Left lobe of liver (tissue), 2 donors: ENCODE results near the gene RNASEH1. TPM values are rescaled to one million over a fixed set of nuclear protein-coding genes. Genes with fewer than 3 reads are reported as not detected.
"Not testable (repeated sequence)": the region's sequence is repeated elsewhere in the genome, so short reads cannot be mapped to it uniquely, and the experiment has no call there.

ENCODE experiments used
- ATAC-seq: fragments of 200-7000 bp; cut with Tn5 transposase; one replicate; pipeline ENCODE4 v1.9.1; 2020; ENCODE audit warnings: mild to moderate bottlenecking, moderate library complexity
- DNase-seq: peaks from one replicate; pipeline ENCODE4 v3.0.0-alpha.2; 2020; ENCODE audit warnings: low spot score
- total RNA-seq: library from RNA; stranded (reverse); gene quantifications from one replicate; pipeline ENCODE4 v1.2.1, GENCODE V29; 2021
- donor health status: DM: no; HTN: no; CAD: no; lungs with moderate emphysema.
- donor health status: DM: no; HTN: yes; CAD: no.

RNASEH1 gene
- total RNA-seq, 1 donor from 2014 or later = 9.5 TPM

DNA sequence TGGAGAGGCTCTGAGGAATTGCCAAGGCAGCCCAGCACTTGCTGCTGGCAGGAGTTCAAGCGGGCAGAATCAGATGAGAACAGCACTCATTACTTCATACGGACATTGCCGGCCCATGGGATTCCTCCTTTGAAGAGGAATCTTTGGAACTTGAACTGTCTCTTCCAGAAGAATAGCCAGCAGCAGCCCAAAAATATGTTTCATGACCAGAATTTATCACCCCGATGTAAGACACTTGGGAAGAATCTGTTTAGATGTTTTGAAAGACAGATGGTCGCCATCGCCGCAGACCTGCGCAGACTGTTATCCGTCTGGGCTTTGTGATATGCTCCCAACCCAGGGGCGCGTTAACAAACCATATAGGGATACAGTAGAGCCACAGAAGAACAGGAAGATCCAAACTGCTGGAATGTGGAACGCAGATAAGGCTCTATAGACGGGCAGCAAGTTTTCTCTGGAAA, 35.1 kb downstream of the RNASEH1 start:
- no peak for ATAC-seq
- DNase-seq = no peak

DNA sequence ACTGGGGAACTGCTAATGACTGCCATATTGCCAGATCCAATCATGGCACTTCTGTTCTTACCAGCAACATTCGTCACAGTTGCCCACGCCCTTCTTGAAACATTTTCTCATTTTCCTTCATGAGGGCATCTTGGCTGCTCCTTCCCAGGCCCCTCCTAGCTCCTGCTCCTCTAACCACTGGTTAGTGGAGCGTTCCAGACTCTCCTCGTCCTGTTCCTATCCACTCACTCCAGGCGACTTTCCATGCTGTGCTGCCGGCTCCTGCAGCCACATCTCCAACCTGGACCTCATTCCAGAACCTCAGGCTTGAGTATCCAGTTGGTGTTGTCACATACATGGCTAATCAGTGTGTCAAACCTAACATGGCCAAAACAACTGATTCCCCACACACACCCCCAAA, 37.5 kb downstream of the RNASEH1 start:
- ATAC-seq = no peak
- no peak for DNase-seq

DNA sequence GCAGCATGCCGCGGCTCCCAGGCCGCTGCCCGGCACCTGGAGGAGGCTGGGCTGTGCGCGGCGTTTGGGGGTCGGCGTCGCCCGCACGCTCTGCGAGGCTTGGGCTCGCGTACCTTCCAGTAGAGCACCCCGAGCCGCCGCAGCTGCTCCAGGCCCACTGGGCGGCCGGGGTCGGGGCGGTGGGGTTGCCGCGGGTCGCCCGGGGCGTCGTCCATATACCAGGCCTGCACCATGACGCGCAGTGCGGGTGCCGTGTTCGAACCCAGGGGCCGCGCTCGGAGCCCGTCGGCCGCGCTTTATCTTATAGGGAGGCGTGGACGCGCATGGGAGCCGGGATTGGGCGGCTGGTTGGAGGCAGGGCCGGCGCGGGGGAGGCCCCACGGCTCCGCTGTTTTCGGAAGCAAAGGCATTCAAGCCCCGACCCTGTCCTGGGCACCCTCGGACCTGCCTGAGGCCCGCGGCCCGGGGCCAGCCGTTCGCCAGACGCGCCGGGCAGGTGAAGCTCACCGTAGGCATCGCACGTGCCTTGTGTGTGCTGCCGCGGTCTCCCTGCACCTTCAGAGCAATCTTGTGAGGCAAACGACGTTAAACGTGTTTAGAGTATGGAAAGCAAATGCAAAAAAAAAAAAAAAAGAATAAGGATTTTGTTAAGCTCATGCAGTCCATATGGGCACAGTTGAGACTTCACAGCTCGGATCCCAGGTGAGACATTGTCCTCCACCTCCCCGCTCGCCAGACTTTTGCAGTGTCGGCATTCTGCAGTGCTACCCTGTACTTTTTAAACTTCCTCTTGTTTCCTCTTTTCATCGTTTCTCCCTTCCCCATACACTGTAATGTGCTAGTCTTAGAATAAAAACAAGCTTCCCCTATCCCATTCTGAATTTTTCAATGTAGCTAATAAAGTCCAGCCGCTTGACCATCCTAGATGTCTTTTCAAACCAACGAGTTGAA, 38.6 kb downstream of the RNASEH1 start, which contains the start of gene ADI1:
Gene ADI1 (minus strand): TSS at position 277 of the 951 bp plus-strand sequence. CDS start 44 bp downstream, at position 233.
- peak; percentile 82 for ATAC-seq

DNA sequence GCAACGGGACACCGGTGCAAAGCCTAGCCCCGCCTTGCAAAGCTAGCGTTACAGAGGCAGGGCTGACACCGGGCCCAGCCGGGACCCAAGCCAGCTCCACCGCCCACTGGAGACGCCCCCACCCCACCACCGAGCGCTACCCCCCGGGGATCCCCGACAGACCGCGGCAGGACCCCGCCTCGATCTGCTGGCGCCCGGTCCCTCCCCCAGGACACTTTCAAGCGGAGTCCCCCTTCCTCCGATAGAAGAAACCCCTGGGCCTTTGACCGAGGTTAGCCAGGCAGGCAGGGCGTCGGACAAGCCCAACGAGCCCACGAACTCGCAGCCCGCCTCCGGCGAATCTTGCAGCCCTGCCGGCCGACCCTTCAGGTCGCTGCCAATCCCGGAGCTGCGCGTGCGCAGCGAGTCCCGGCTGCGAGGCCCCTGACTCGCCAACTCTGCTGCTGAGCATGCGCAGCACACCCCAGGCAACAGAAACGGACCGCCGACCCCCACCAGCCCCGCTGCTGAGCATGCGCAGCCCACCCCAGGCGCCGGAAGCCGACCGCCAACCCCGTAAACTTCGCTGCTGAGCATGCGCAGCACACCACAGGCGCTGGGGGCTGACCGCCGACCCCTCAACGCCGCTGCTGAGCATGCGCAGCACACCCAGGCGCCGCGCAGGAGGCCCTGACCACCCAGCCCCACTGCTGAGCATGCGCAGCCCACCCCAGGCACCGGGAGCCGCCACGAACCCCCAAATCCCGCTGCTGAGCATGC, 39.5 kb downstream of the RNASEH1 start:
- DNase-seq (peak; percentile 97), ATAC-seq (peak; percentile 73)

More for the DNA sequence above, 38.6 kb downstream of the RNASEH1 start, which contains the start of gene ADI1:
- peak; percentile 95 for DNase-seq

DNA sequence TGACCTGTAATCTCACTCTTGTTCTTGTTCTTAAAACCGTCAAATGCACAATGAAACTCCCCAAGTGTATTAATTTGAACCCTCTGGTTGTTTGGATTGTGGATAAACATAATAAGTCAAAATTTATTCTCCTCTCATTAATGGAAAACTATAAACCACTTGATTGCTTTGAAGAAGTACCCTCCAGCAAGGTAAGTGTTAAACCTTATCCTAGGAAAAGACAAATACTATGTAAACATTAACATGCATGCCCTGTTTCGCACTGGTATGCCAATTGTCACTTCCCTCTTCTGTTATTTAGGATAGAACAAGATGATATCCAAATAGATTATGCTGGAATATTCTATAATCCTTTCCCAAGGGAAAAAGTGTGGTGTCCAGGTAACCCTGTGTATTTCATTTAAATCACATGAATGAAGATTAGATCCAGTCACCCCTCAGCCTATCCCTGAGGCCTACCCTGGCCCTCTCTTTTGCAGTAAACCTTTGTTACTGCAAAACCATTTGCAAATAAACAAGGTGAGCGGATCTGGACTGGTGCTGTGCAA, 40.1 kb downstream of the RNASEH1 start:
- no peak for DNase-seq

DNA sequence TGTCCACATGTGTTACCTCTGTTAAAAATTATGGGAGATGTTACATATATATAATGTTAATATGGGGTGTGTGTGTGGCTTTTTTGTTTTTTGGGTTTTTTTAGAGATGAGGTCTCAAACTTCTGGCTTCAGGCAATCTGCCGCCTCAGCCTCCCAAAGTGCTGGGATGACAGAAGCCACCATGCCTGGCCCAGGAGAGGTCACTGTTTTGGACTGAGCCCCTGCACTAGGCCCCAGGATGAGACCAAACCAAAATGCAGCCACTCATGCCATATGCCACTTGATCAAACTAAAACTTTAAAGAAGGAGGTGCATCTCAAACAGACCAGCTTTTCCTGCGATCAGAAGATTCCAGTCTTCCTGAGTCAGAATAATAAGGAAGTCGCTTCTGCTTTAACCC, 41.3 kb downstream of the RNASEH1 start:
- DNase-seq (peak; percentile 39), ATAC-seq (no peak)

More for the DNA sequence above, 40.1 kb downstream of the RNASEH1 start:
- no peak for ATAC-seq

DNA sequence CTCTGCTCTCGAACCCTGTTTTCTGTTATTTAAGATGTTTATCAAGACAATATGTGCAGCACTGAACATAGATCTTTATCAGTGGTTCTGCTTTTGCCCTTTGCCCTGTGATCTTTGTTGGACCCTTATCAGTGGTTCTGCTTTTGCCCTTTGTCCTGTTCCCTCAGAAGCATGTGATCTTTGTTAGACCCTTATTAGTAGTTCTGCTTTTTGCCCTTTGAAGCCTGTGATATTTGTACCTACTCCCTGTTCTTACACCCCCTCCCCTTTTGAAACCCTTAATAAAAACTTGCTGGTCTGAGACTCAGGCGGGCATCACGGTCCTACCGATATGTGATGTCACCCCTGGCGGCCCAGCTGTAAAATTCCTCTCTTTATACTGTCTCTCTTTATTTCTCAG, 42.7 kb downstream of the RNASEH1 start:
- peak; percentile 39 for DNase-seq

DNA sequence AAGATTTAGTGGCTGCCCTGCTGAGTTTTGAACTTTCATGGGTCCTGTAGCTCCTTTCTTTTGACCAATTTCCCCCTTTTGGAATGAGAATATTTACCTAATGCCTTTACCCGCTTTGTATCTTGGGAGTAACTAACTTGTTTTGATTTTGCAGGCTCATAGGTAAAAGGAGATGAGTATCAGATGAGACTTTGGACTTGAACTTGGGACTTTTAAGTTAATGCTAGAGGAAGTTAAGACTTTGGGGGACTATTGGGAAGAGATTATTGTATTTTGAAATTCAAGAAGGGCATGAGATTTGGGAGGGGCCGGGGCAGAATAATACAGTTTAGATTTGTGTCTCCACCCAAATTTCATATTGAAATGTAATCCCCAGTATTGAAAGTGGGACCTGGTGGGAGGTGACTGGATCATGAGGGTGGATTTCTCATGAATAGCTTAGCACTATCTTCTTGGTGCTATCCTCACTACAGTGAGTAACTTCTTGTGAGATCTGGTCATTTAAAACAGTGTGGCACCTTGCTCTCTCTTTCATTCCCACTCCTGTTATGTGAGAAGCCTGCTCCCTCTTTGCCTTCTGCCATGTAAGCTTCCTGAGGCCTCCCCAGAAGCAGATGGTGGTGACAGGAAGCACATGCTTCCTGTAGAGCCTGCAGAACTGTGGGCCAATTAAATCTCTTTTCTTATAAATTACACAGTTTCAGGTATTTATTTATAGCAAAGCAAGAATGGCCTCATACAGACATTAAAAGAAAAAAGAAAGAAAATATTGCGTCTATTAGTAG, 44.9 kb downstream of the RNASEH1 start:
- DNase-seq (peak; percentile 8), ATAC-seq (no peak)

More for the DNA sequence above, 42.7 kb downstream of the RNASEH1 start:
- ATAC-seq = not testable (repeated sequence)

DNA sequence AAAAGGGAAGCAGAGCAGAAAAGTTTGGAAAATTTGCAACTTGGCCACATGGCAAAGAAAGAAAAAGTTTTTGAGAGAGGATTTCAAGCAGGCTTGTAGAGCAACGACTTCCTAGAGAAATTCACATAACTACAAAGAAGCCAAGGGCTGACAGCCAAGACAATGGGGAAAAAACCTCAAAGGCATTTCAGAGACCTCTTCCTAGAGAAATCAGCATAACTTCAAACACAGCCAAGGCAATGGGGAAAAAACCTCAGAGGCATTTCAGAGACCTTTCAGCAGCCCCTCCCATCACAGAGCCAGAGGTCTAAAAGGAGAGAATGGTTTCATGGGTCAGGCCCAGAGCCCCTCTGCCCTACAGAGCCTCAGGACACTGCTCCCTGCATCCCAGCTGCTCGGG, 46.0 kb downstream of the RNASEH1 start:
- DNase-seq = no peak
- no peak for ATAC-seq

DNA sequence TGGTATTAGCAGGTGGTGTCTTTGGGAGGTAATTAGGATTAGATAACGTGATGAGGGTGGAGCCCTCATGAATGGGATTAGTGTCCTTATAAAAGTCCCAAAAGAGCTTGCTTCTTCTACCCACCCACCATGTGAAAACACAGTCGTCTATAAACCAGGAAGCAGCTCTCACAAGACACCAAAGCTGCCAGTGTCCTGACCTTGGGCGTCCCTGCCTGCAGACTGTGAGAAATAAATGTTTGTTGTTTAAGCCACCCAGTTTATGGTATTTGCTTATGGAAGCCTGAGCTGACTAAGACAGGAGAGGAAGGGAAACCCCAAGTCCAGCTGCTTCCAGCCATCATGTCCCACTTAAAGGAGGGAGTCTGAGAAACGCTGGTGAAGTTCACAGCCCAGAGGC, 52.4 kb downstream of the RNASEH1 start:
- DNase-seq = peak; percentile 14
- ATAC-seq = no peak

DNA sequence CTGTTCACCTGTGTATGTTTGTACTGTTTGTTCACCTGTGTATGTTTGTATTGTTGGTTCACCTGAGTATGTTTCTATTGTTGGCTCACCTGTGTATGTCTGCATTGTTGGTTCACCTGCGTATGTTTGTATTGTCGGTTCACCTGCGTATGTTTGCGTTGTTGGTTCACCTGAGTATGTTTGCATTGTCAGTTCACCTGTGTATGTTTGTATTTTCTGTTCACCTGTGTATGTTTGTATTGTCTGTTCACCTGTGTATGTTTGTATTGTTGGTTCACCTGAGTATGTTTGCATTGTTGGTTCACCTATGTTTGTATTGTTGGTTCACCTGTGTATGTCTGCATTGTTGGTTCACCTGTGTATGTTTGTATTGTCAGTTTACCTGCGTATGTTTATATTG, 53.4 kb downstream of the RNASEH1 start:
- no peak for ATAC-seq
- DNase-seq = no peak

DNA sequence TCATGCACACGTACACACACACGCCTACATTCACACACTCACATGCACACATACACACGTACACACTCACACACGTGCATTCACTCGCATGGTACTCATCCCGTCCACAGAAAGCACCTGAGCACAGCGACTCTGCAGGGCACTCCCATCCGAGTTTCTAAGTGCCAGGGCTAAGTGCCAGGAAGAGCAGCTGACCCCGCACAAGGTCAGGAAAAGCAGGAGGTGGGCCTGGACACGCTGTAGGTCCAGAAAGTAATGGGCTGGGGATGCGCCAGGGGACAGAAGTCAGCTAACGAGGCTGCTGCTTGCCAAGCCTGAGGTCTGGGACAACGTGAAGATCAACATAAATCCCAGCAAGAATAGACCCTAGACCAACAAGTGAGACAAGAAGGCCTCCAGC, 54.6 kb downstream of the RNASEH1 start:
- peak; percentile 48 for ATAC-seq
- no peak for DNase-seq

DNA sequence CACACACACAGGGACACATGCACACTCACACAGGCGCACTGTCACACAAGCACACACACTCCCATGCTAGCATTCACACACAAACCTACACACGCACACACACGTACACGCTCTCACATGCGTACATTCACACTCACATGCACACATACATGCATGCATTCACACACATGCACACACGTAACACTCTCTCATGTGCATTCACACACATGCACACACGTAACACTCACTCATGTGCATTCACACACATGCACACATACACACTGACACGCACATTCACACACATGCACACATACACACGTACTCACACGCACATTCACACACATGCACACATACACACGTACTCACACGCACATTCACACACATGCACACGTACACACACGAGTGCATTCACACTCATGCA, 55.1 kb downstream of the RNASEH1 start:
- DNase-seq (no peak), ATAC-seq (no peak)

DNA sequence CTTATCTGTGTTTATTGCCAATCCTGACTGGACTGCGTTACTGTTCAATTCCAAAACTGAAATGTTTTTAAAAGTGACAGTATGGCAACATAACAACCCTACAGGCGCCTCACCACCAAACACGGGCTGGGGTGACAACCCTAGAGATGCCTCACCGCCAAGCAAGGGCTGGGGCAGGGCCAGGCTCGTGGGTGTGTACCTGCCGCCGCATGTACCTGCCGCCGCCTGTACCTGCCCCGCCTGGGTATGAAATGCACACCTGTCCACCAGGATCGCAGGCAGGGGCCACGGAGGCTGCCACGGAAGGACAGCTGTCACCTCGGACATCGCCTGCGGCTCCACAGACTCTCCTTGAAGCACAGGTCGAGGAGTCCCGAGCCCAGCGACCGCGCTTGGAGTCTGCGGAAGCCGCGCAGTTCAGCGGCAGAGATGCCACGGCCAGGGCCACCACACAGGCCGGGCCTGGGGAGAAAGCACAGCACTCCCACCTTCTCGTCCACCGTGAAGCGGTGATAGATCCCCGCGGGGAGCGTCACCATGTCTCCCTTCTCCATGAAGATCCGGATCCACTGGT, 57.7 kb downstream of the RNASEH1 start:
- DNase-seq (peak; percentile 45), ATAC-seq (peak; percentile 31)

DNA sequence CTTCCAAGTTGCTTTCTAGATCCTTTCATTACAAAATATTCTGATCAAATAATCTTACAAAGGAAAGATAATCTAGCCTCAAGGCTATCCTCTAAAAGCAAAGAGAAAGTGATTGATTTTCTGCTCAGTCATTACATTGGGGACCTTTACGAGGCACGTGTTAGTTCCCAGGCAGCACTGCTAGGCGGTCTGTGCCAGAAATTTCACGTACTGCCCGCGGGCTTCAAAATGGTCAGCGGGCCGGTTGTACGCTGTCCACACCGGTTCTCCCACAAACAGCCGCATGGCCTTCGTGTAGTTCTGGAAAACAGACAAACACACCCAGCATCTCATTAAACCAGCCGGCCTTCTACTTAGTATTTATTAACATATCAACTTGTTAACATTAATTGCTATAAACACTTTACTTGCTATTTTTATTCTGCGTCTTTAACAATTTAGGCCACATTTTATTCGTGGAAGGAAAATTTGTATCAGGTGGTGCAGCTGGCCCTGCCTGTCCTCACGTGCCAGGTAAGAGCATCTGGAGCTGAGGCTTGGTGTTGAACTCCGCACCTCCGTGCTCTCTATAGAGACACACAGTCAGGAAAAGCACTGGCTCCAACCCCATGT, 59.2 kb downstream of the RNASEH1 start:
- no peak for ATAC-seq
- DNase-seq = peak; percentile 32

DNA sequence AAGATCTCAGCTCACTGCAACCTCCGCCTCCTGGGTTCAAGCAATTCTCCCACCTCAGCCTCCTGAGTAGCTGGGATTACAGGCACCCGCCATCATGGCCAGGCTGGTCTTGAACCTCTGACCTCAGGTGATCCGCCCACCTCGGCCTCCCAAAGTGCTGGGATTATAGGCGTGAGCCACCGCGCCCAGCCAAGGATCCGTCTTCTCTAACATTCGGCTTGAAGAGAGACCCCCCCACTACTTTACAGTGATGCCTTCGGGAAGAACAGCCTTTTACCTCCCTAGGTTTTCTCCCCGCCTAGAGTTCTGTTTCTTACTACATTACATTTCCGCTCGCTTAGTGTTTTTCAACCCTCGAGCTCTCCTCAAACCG, 61.4 kb downstream of the RNASEH1 start:
- ATAC-seq = not testable (repeated sequence)
- DNase-seq = peak; percentile 30
